Heart left ventricle (tissue), 16 donors: ENCODE measurements around the gene DUOXA1. TPM values are rescaled to one million over a fixed set of nuclear protein-coding genes. Genes with fewer than 3 reads are reported as not detected.

Source experiments
- ATAC-seq, 4 donors: fragments of 200-7000 bp; cut with Tn5 transposase; one replicate each; pipeline ENCODE4 v1.9.1; 2020 to 2022; ENCODE audit warnings: moderate library complexity in 4 of 4, mild to moderate bottlenecking in 3 of 4, moderate number of reproducible peaks in 1 of 4
- DNase-seq, 5 donors: peaks; one replicate each; pipeline ENCODE4 v3.0.0-alpha.2; 2020
- H3K27ac ChIP-seq, 12 donors: fragments of 200-600 bp; sonication (generic) in 4 of 12; one replicate each; pipeline versions ENCODE4 v1.5.0 to v1.8.0; 2016 to 2022; ENCODE audit warnings: mild to moderate bottlenecking in 2 of 12
- H3K27me3 ChIP-seq, 9 donors: fragments of 200-600 bp; sonication (generic) in 2 of 9; one replicate each; pipeline versions ENCODE4 v1.5.1 to v1.8.0; 2016 to 2022; ENCODE audit warnings: mild to moderate bottlenecking in 3 of 9
- H3K36me3 ChIP-seq, 9 donors: fragments of 200-600 bp; sonication (generic) in 2 of 9; one replicate each; pipeline versions ENCODE4 v1.5.0 to v1.8.0; 2018 to 2022; ENCODE audit warnings: mild to moderate bottlenecking in 2 of 9
- H3K4me1 ChIP-seq, 12 donors: fragments of 200-600 bp; sonication (generic) in 4 of 12; one replicate each; pipeline versions ENCODE4 v1.5.0 to v1.8.0; 2016 to 2022; ENCODE audit warnings: mild to moderate bottlenecking in 3 of 12
- H3K4me3 ChIP-seq, 12 donors: fragments of 200-600 bp; sonication (generic) in 4 of 12; one replicate each; pipeline versions ENCODE4 v1.5.0 to v1.8.0; 2017 to 2022; ENCODE audit warnings: mild to moderate bottlenecking in 9 of 12, moderate library complexity in 4 of 12
- H3K9me3 ChIP-seq, 12 donors: fragments of 200-600 bp; sonication (generic) in 4 of 12; one replicate each; pipeline versions ENCODE4 v1.5.0 to v1.8.0; 2016 to 2022; ENCODE audit warnings: mild to moderate bottlenecking in 1 of 12
- CTCF ChIP-seq, 12 donors: fragments of 200-600 bp; sonication (generic) in 4 of 12; IDR thresholded peaks; one replicate each; pipeline versions ENCODE4 v1.5.0 to v1.8.0; 2018 to 2022; ENCODE audit warnings: antibody characterized with exemption in 12 of 12, mild to moderate bottlenecking in 5 of 12
- POLR2A ChIP-seq, 2 donors: fragments of 450-650 bp; IDR thresholded peaks; one replicate each; pipeline ENCODE4 v1.6.1; 2017; ENCODE audit warnings: antibody characterized with exemption in 2 of 2, mild to moderate bottlenecking in 2 of 2, moderate library complexity in 2 of 2
- WGBS, 4 donors: extraction: QIAGEN DNeasy Blood & Tissue Kit in 2 of 4; methylation state at CpG; one replicate each; pipeline versions ENCODE4 v1.1.5 to v1.1.7; 2013 to 2018; 5-methylcytosine and 5-hydroxymethylcytosine counted together
- intact Hi-C, 10 donors: fragments of 100-400 bp; cut with DNase I; formaldehyde crosslinking; loops; one replicate each; pipeline versions ENCODE4 v1.11.1 to v1.14.2; 2022
- polyA plus RNA-seq, 2 donors: library from polyadenylated mRNA; stranded (reverse); fragments of 200-250 nt; gene quantifications; one replicate each; pipeline ENCODE4 v1.2.3, GENCODE V29; 2013
- total RNA-seq, 9 donors: library from RNA; depleted of rRNA in 2 of 9; stranded (reverse); fragments of >200 nt in 2 of 9; fragmentation: NEBNext Ultra II Directional in 3 of 9; extraction: Animal tissue kit (Norgen Biotek cat#: 25700) in 3 of 9; gene quantifications; one replicate each; pipeline versions ENCODE4 v1.1.0 to v1.2.4, GENCODE V29; 2016 to 2023
- donor health status: ischemic (EF 13 %, LVEDD 7.1; RV severe dilation, severe dysfunction).
- donor health status: healthy with polysubstance abuse.
- donor health status: DM: no; HTN: yes; CAD: no.
- donor health status: DM: no; HTN: no; CAD: no.
- donor health status: ischemic (EF 25% LVEDD 6.9; RV normal size, moderate dysfunction).
- donor health status: ischemic (EF 25% LVEDD 5.7; RV mildly dilated, moderate dysfunction).
- donor health status: healthy.
- donor health status: DM: yes; HTN: yes; CAD: no.
- donor health status: ischemic (EF 35%, LVEDD 5.7; RV mildly dilated, moderate dysfunction).
- donor health status: nonischemic (EF 11% LVEDD 7.7; RV severe dilation, severe dysfunction).
- donor health status: DM: yes; HTN: yes; CAD: no.
- donor health status: PGD.
- donor health status: ischemic (EF 29% LVEDD 5.4; RV normal size, mild dysfunction).
- donor health status: nonischemic (EF 23%, LVEDD 6.1; RV moderate dilation, normal function).

Gene DUOXA1
- total and polyA plus RNA-seq, 11 donors, result 0.11 to 1.3 (median 0.31) TPM; not detected in 3

DNA sequence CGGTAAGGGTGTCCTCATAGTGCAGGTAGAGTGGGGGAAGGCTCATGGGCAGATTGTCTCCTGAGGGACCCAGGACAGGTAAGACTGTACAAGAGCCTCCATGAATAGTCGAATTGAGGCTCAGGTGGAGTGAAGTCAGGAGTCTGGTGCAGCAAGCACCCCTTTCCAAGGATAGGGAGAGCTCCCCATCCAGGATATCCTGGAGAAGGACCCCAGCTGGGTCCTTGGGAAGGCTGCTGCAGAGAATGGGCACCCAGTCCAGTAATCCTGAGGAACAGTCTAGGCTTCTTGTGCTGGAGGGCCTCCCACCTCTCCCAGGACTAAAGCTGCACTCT, 15.0 kb downstream of the DUOXA1 start:
- TF ChIP-seq CTCF (IDR thresholded peaks at IDR 0.05), result no peak
- no peak for TF ChIP-seq POLR2A (IDR thresholded peaks at IDR 0.05)
- ATAC-seq, result no peak
- DNase-seq, result no peak
- H3K4me1 ChIP-seq, result peaks cover 3 to 48% (median 21%) of the 10 kb centered on the region in 12 donors
- H3K27me3 ChIP-seq, result peaks cover 47 to 88% (median 72%) of the 10 kb centered on the region in 9 donors
- H3K27ac ChIP-seq, result no peak overlapping the region
- H3K36me3 ChIP-seq, result no peaks in the 10 kb centered on the region
- 11 to 23% (median 16%) methylated on average over 2 of the region's 2 CpGs for WGBS, 4 donors
- intact Hi-C loops, result loop anchor here in 5 of 10 donors (5.0 to 10.0 kb wide), 7 partner anchors 50 to 150 kb away; no protein-coding TSS in a partner anchor
- no peaks in the 10 kb centered on the region for H3K9me3 ChIP-seq
- H3K4me3 ChIP-seq, result peak overlapping the region in 4 of 12 donors; percentile 13 to 29 (median 21)

GRCh38 chr15:45114076-45114750, 15.5 kb downstream of the DUOXA1 start, which contains the start of the genes DUOX2 and DUOXA2:
Gene DUOX2 (minus strand): TSS chr15:45114172. CDS start chr15:45113411, 761 bp downstream.
Gene DUOXA2 (plus strand): TSS chr15:45114326. CDS start chr15:45114606, 280 bp downstream.
- no peak for DNase-seq
- intact Hi-C loops, result loop anchor here in 3 of 10 donors (10.0 kb wide), 4 partner anchors 49 to 149 kb away; no protein-coding TSS in a partner anchor

DNA sequence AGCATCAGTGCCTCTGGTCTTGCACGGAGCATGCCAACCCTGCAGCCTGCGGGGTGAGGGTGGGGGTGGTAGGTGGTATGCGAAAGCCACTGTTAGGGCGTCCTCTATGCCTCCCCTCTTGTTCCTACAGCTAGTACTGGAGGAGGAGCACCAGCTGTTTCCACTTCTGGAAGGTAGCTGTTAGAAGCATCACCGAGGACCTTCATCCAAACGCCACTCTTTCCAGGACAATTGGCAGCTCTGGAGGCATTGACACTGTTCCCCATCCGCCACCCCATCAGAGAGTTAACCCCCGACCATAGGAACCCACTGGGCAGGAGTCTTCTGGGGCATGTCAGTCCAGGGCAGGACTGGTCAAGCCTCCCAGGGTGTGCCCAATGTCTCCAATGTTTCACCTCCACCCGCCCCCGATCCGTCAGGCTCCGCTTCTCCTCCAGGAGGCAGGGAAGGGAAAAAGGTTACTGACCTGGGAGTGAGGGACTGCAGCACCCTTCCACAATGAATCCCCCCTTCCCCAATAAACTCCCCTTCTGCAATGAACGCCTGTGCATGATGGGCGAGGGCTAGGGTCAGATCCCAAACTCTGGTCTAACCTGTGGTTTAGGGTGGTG, 16.2 kb downstream of the DUOXA1 start:
- no peak overlapping the region for H3K27ac ChIP-seq
- ATAC-seq (no peak), DNase-seq (no peak)
- no peak overlapping the region for H3K4me3 ChIP-seq
- H3K27me3 ChIP-seq, result peaks cover 49 to 89% (median 73%) of the 10 kb centered on the region in 9 donors
- no peaks in the 10 kb centered on the region for H3K9me3 ChIP-seq
- TF ChIP-seq POLR2A (IDR thresholded peaks at IDR 0.05) (no peak), CTCF (IDR thresholded peaks at IDR 0.05) (no peak)
- H3K4me1 ChIP-seq, result peaks cover 3 to 48% (median 21%) of the 10 kb centered on the region in 12 donors
- 7 to 18% (median 14%) methylated on average over 14 of the region's 14 CpGs for WGBS, 4 donors
- intact Hi-C loops, result loop anchor here in 3 of 10 donors (10.0 kb wide), 4 partner anchors 49 to 149 kb away; no protein-coding TSS in a partner anchor
- H3K36me3 ChIP-seq, result no peaks in the 10 kb centered on the region

More at GRCh38 chr15:45114076-45114750, 15.5 kb downstream of the DUOXA1 start, which contains the start of the genes DUOX2 and DUOXA2:
- no peaks in the 10 kb centered on the region for H3K9me3 ChIP-seq
- TF ChIP-seq CTCF (IDR thresholded peaks at IDR 0.05), result no peak
- TF ChIP-seq POLR2A (IDR thresholded peaks at IDR 0.05), result no peak
- no peaks in the 10 kb centered on the region for H3K36me3 ChIP-seq
- no peak within 1 kb of the TSS for H3K27ac ChIP-seq
- H3K4me3 ChIP-seq, result peak within 1 kb of the TSS in 7 of 12 donors; percentile 13 to 29 (median 19)
- H3K4me1 ChIP-seq, result peaks cover 3 to 48% (median 21%) of the 10 kb centered on the region in 12 donors
- no peak for ATAC-seq
- 3 to 5% (median 4%) methylated on average over 42 of the region's 42 CpGs for WGBS, 4 donors
- H3K27me3 ChIP-seq, result peaks cover 49 to 89% (median 75%) of the 10 kb centered on the region in 9 donors
